GM12874 (cell line): ENCODE data around the gene SLC7A8.
A peak's percentile ranks its signal among the peaks of the same experiment; 100 is the strongest.

Experiments
- CTCF ChIP-seq: IDR thresholded peaks from 2 replicates; pipeline ENCODE4 v1.5.1; 2011; ENCODE audit warnings: low read depth, mild to moderate bottlenecking, control low read depth, low read length, moderate library complexity; ENCODE audit not compliant: insufficient read depth

Gene SLC7A8

GRCh38 chr14:23125933-23126524, 57.4 kb downstream of the SLC7A8 start:
- TF ChIP-seq CTCF: no peak

GRCh38 chr14:23125011-23125410, 58.4 kb downstream of the SLC7A8 start:
- TF ChIP-seq CTCF: no peak

- TF ChIP-seq CTCF: no peak
Observed at GRCh38 chr14:23124337-23124954, 59.0 kb downstream of the SLC7A8 start.

GRCh38 chr14:23123419-23123818, 60.0 kb downstream of the SLC7A8 start:
- TF ChIP-seq CTCF: no peak

GRCh38 chr14:23122086-23122485, 61.4 kb downstream of the SLC7A8 start:
- no peak for TF ChIP-seq CTCF

- no peak for TF ChIP-seq CTCF
Observed at GRCh38 chr14:23121361-23121771, 62.1 kb downstream of the SLC7A8 start.

- TF ChIP-seq CTCF: peak; percentile 99
Observed at GRCh38 chr14:23120541-23121251, 62.8 kb downstream of the SLC7A8 start.
